Progenitor cell of endocrine pancreas (in vitro differentiated cells): Measurements from ENCODE around the gene C3orf80. TPM values are rescaled to one million over a fixed set of nuclear protein-coding genes. Genes with fewer than 3 reads are reported as not detected.

Experiments
- DNase-seq: peaks from one replicate; pipeline ENCODE4 v3.0.0; 2021; ENCODE audit warnings: low spot score; ENCODE audit not compliant: unreplicated experiment
- H3K27ac Mint-ChIP-seq: 2 replicates; pipeline ENCODE4 v1.8.0; 2021; ENCODE audit warnings: mild to moderate bottlenecking, moderate library complexity, mixed read lengths
- H3K27me3 Mint-ChIP-seq: 2 replicates; pipeline ENCODE4 v1.8.0; 2021; ENCODE audit warnings: mixed read lengths
- H3K36me3 Mint-ChIP-seq: 2 replicates; pipeline ENCODE4 v1.8.0; 2022; ENCODE audit warnings: mixed read lengths; ENCODE audit not compliant: insufficient read depth
- H3K4me1 Mint-ChIP-seq: 2 replicates; pipeline ENCODE4 v1.8.0; 2021; ENCODE audit warnings: low read depth, mixed read lengths
- H3K4me3 Mint-ChIP-seq: 2 replicates; pipeline ENCODE4 v1.8.0; 2021; ENCODE audit warnings: low read depth, mild to moderate bottlenecking, moderate library complexity, mixed read lengths
- H3K9me3 Mint-ChIP-seq: 2 replicates; pipeline ENCODE4 v1.8.0; 2021; ENCODE audit warnings: low read depth, mixed read lengths
- total RNA-seq: library from RNA; stranded (reverse); gene quantifications from 2 replicates; pipeline ENCODE4 v1.2.1, GENCODE V29; 2021
- TF ChIP-seq, protein P1 (sequence below): fragments of 200-600 bp; sonication (generic); IDR thresholded peaks from one replicate; pipeline ENCODE4 v1.5.0; 2021; ENCODE audit warnings: antibody characterized with exemption, mild to moderate bottlenecking; ENCODE audit not compliant: unreplicated experiment

The C3orf80 gene
- total RNA-seq, 1 donor from 2014 or later, result 0.50 TPM

DNA sequence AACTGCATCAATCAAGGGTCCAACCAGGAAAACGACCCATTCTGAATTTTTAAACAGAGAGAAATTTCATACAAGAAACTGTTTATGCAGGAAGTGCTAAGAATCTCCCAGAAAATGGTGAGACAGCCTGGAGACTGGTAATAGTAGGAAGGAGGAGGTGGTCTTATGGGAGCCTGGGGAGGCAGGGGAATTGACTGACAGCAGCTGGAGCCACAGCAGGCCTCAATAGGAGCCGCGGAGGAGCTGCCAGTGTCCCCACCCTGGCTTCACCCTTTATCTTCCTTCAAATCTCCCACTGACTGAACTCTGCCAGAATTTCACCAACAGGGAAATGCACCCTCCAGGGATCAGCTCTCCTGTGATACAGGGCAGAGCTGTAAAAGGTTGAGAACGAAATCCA lies 7.5 kb upstream of the C3orf80 start:
- Mint-ChIP-seq H3K27ac (no peak overlapping the region), H3K36me3 (no peaks in the 10 kb centered on the region), H3K9me3 (no peaks in the 10 kb centered on the region), H3K27me3 (peaks cover 76% of the 10 kb centered on the region), H3K4me1 (peaks cover 4% of the 10 kb centered on the region), H3K4me3 (no peak overlapping the region)
- no peak for DNase-seq
- TF ChIP-seq, protein P1, sequence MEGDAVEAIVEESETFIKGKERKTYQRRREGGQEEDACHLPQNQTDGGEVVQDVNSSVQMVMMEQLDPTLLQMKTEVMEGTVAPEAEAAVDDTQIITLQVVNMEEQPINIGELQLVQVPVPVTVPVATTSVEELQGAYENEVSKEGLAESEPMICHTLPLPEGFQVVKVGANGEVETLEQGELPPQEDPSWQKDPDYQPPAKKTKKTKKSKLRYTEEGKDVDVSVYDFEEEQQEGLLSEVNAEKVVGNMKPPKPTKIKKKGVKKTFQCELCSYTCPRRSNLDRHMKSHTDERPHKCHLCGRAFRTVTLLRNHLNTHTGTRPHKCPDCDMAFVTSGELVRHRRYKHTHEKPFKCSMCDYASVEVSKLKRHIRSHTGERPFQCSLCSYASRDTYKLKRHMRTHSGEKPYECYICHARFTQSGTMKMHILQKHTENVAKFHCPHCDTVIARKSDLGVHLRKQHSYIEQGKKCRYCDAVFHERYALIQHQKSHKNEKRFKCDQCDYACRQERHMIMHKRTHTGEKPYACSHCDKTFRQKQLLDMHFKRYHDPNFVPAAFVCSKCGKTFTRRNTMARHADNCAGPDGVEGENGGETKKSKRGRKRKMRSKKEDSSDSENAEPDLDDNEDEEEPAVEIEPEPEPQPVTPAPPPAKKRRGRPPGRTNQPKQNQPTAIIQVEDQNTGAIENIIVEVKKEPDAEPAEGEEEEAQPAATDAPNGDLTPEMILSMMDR, result no peak

DNA sequence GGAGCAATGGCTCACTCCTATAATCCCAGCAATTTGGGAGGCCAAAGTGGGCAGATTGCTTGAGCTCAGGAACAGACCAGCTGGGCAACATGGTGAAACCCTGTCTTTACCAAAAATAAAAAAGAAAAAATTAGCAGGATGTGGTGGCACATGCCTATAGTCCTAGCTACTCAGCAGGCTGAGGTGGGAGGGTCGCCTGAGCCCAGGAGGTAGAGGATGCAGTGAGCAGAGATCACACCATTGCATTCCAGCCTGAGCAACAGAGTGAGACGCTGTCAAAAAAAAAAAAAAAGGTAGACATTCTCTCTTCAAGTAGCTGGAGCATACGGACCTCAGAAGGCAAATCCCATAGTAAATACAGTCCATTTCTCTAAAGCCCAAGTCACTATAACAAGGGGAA lies 7.1 kb upstream of the C3orf80 start:
- H3K4me1 Mint-ChIP-seq, result peaks cover 4% of the 10 kb centered on the region
- H3K36me3 Mint-ChIP-seq, result no peaks in the 10 kb centered on the region
- H3K9me3 Mint-ChIP-seq, result no peaks in the 10 kb centered on the region
- no peak overlapping the region for H3K4me3 Mint-ChIP-seq
- H3K27ac Mint-ChIP-seq, result no peak overlapping the region
- TF ChIP-seq, protein P1, result no peak
- peaks cover 76% of the 10 kb centered on the region for H3K27me3 Mint-ChIP-seq
- DNase-seq, result no peak

DNA sequence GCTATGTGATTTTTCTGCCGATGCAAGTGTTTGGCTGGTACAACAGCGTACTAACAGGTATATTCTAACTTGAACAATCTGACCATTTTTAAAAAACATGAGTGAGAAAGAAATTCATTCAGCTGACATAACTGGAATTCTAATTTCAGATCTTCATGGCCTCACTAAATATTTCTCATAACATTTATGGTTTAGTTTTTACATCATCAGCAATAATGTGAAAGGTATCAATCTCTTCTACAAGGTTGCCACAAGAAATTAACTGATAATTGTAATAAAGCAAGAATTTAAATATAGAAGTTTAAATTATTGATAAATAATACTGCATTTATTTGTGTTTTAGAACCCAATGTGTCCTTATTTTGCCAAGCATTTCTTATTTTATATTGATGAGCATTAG lies 5.2 kb upstream of the C3orf80 start:
- Mint-ChIP-seq H3K27ac (no peak overlapping the region), H3K4me1 (peaks cover 4% of the 10 kb centered on the region), H3K27me3 (peaks cover 85% of the 10 kb centered on the region), H3K36me3 (no peaks in the 10 kb centered on the region), H3K4me3 (no peak overlapping the region), H3K9me3 (no peaks in the 10 kb centered on the region)
- no peak for DNase-seq
- TF ChIP-seq, protein P1, result no peak

DNA sequence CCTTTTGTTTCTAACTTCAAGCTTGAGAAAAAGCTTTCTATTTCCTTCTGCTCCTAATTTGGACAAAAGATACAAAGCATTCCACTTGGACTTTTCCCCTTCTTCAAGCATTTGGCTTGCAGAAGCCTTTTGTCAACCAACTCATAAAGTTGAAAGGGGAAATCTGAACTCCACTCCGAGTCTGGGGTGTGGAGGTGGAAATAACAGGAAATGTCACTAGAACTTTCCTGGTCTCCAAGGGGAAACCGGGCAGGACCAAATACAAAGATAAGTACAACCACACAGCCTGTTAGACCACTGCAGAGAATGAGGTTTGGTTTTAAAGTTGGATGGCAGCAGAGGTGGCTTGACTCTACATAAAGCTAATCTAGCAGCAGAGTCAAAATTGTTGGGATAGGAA lies 4.2 kb upstream of the C3orf80 start:
- DNase-seq, result no peak
- no peaks in the 10 kb centered on the region for H3K36me3 Mint-ChIP-seq
- H3K4me3 Mint-ChIP-seq, result no peak overlapping the region
- peaks cover 84% of the 10 kb centered on the region for H3K27me3 Mint-ChIP-seq
- TF ChIP-seq, protein P1, result no peak
- no peaks in the 10 kb centered on the region for H3K9me3 Mint-ChIP-seq
- H3K4me1 Mint-ChIP-seq, result peaks cover 4% of the 10 kb centered on the region
- no peak overlapping the region for H3K27ac Mint-ChIP-seq

DNA sequence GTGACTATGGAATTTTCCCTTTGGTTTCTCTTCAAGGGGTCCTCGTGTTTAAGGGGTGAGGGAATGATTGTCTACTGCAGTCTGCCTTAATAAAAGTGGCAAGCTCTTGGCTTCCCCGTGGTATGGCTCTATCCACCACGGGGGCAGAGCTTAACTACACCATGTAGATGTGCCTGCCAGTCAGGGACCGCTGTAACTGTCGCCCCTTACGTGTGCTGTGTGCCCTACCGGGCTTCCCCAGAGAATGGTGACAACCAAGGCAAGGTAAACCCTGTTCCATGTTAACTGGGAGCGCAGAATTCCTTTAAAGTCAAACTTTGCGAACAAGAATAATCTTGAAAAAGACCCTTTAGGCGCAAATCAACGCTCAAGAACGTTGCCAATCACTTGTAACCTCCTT lies 966 bp upstream of the C3orf80 start:
- Mint-ChIP-seq H3K27ac (no peak overlapping the region), H3K36me3 (no peaks in the 10 kb centered on the region), H3K4me3 (peak overlapping the region; percentile 74), H3K9me3 (no peaks in the 10 kb centered on the region), H3K4me1 (peaks cover 7% of the 10 kb centered on the region), H3K27me3 (peaks cover 72% of the 10 kb centered on the region)
- TF ChIP-seq, protein P1, result no peak
- DNase-seq, result no peak

DNA sequence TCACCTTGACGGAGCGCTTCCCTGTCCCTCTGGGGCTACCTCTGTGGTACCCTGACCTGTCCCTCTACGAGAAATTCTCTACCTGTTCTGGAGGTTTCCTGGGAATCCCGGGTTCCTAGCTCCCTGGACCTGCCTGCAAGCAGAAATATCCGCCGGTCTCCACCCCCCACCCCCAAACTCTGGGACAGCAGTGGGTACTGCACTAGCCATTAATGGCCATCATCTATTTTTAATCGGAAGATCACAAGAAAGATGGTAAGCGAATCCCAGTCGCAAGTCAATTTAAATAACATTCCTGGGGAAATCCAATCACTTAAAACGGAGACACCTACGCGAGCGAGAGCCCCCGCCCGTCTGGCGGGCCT lies 429 bp upstream of the C3orf80 start:
- H3K4me1 Mint-ChIP-seq, result peaks cover 7% of the 10 kb centered on the region
- H3K27ac Mint-ChIP-seq, result peak overlapping the region; percentile 59

More for the DNA sequence above, 429 bp upstream of the C3orf80 start:
- H3K4me3 Mint-ChIP-seq, result peak overlapping the region; percentile 74
- no peaks in the 10 kb centered on the region for H3K36me3 Mint-ChIP-seq
- H3K27me3 Mint-ChIP-seq, result peaks cover 67% of the 10 kb centered on the region
- TF ChIP-seq, protein P1, result no peak
- no peaks in the 10 kb centered on the region for H3K9me3 Mint-ChIP-seq
- no peak for DNase-seq
